ENCODE data around the gene PSTPIP1. TPM values are rescaled to one million over a fixed set of nuclear protein-coding genes. Genes with fewer than 3 reads are reported as not detected.

Gene PSTPIP1
- total and polyA plus RNA-seq, 9 of the 15 experiments (the other 6 are each of a cell fraction or from before 2014, with no cell fraction given): not detected

- H3K4me2 ChIP-seq (ENCODE audit: insufficient read depth, low read length): no peak overlapping the region
- H3K9ac ChIP-seq (ENCODE audit: insufficient read depth in 1 of 2, low read depth in 2 of 2, low read length in 2 of 2): peak overlapping the region in 1 of 2 experiments; percentile 52; a peak in 1 of 4 replicates
- H3K4me3 ChIP-seq: no peak overlapping the region
- peak; percentile 50 for TF ChIP-seq ZNF239 (CRISPR knock-in tag; IDR thresholded peaks at IDR 0.05)
- TF ChIP-seq BRF1 (IDR thresholded peaks at IDR 0.05; ENCODE audit: borderline replicate concordance, extremely low read depth, insufficient read length): no peak
- TF ChIP-seq PRDM10 (IDR thresholded peaks at IDR 0.05; ENCODE audit: partially characterized antibody): peak; percentile 21
- H2AFZ ChIP-seq (ENCODE audit: low read depth, low read length): no peak overlapping the region
- no peaks in the 10 kb centered on the region for H3K36me3 ChIP-seq (ENCODE audit: control insufficient read depth, insufficient read depth, low read length)
- no peaks in the 10 kb centered on the region for H3K9me3 ChIP-seq (replicated peaks; ENCODE audit: control insufficient read depth, insufficient read depth, low read depth, low read length)
- H3K4me1 ChIP-seq (replicated peaks in 1 of 2; ENCODE audit: control insufficient read depth in 2 of 2, insufficient read depth in 2 of 2, low read length in 2 of 2): peaks cover 0 to 25% of the 10 kb centered on the region in 2 experiments; a peak in 2 of 5 replicates
- H3K9me1 ChIP-seq (ENCODE audit: control insufficient read depth, insufficient read depth, low read length): no peaks in the 10 kb centered on the region
- POLR2A ChIA-PET: interaction anchor here (1.1 to 1.5 kb wide), 2 partner anchors 16 to 17 kb away, joined by 3 to 4 read pairs; no protein-coding TSS in a partner anchor
- ATAC-seq (no peak; the same call in 2 of the 3 replicates), FAIRE-seq (no peak), DNase-seq (ENCODE audit: extremely low read depth in 1 of 4, low spot score in 3 of 4) (no peak)
- peaks cover 0 to 41% of the 10 kb centered on the region in 2 experiments; a peak in 3 of 5 replicates for H3K27me3 ChIP-seq (ENCODE audit: control insufficient read depth in 2 of 2, insufficient read depth in 2 of 2, low read length in 2 of 2)
- H3K27ac ChIP-seq (ENCODE audit: extremely low read depth, low read depth, low read length): no peak overlapping the region
- in situ Hi-C loops (cut with MboI): loop anchor here (10.0 kb wide), 1 partner anchor 481 kb away; no protein-coding TSS in a partner anchor
- peaks cover 18% of the 10 kb centered on the region; the same call in 1 of the 2 replicates for H4K20me1 ChIP-seq (replicated peaks; ENCODE audit: control insufficient read depth, insufficient read depth, low read length)
- WGBS (ENCODE audit: insufficient coverage, low coverage, missing lambda C conversion rate): 3% methylated on average over 16 of the region's 20 CpGs
- BruUV-seq (replicated peaks): no TSS peak
- CTCF ChIA-PET (ENCODE audit: low intra/inter-chr PET ratio): interaction anchor here (1.6 kb wide), 1 partner anchor 520 kb away, joined by 9 read pairs; no protein-coding TSS in a partner anchor
- no peaks in the 10 kb centered on the region for H3K79me2 ChIP-seq (ENCODE audit: control insufficient read depth, insufficient read depth, low read length)
- intact Hi-C loops (cut with micrococcal nuclease): loop anchor here (5.0 to 10.0 kb wide), 4 partner anchors 84 to 471 kb away; no protein-coding TSS in a partner anchor
Measured at GRCh38 chr15:77023576-77024272, 28.8 kb downstream of the PSTPIP1 start.

Measured in K562 (cell line).